HG02852 (cell line): ENCODE measurements around the gene EIF5AL1.
"Not testable (repeated sequence)": the region's sequence is repeated elsewhere in the genome, so short reads cannot be mapped to it uniquely, and the experiment has no call there.

Source experiments
- ATAC-seq: cut with Tn5 transposase; IDR thresholded peaks from one replicate; pipeline ENCODE4 v1.9.1; 2021; ENCODE audit warnings: mild to moderate bottlenecking, moderate library complexity; ENCODE audit not compliant: unreplicated experiment

The EIF5AL1 gene

DNA sequence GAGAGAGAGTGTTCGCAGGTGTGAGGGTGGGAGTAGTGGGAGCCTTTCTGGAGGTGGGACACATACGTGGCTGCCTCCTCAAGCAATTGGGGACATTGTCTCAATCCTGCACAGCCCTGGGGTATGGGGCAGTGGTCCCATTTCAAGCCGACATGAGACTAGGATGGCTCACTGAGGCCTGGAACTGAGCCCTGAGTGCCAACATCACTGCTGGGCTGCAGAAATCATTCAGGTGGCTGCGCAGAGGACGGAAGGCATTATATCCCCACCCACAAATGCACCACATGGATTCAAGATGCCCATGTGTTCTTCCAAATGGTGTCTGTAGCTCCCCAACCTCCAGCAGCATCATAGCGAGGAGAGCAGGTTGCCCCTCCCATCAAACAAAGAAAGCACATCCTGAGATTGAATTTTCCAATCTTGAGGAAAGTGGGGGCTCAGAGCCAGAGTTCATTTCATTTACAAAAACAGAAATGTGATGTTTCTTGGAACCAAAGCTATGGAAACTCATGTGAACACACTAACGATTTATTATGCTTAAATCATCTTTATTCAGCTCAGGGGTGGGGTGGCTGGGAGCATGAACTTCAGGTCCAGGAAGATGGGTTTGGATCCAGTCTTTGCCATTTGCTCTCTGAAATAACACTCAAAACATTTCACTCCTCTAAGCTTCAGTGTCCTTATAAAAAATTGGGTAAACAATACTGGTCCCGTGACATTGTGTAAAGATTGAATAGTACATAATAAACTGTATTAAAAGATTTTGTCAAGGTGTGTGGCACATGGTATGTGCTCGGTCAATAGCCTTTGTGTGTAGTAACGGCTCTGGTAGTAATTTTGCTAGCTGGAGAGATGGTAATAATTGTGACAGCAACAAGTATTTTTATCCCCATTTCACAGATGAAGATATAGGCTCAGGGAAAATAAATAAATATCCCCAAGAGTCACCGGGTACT, 43.3 kb downstream of the EIF5AL1 start:
- no peak for ATAC-seq

- ATAC-seq: not testable (repeated sequence)
Measured at GRCh38 chr10:79556961-79557360, 44.6 kb downstream of the EIF5AL1 start.

DNA sequence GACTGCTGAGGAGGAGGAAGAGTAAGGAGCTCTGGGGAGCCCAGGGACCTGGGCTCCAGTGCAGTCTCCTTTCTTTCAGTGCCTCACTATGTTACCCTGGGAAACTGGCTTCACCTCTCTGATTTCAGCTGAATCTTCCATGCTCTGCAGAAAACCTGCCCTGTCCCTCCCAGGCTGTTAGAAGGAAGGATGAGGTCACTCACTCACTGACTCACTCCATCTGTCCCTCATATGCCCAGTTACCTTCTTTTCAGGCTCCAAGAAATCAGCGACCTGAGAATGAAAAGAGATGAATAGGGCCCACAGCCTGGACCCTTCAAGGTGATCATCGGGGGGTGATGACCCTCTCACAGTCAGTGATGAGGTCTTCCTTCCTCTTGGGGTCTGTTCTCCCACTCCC, 47.4 kb downstream of the EIF5AL1 start:
- no peak for ATAC-seq

DNA sequence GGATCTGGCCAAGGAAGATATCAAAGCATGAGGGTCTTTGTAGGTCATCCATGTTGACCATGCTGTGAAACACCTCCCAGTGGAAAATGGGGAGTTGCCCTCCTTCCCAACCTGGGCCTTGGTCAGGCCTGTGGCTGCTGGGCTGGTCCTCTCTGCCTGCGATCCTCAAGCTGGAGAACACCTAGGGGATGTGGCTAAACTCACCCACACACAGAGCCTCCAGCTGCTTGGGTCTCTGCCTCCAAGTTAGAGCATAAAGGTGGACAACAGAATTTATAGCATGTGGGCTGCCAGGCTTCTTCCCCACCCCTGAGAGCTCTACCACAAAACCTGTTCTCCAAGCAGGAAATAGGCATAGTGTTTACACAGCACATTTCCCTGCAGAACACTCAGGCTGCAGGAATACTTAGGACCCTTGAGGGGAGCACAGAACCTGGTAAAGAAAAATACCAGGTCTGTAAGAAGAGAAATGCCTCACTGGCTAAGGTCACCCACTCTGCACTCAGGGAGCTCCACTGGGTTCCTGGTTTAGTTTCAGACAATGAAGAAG, 47.9 kb downstream of the EIF5AL1 start, which contains the start of gene SFTPA2:
Gene SFTPA2 (minus strand): TSS at position 248 of the 550 bp plus-strand sequence. CDS start 924 bp downstream, outside the sequence.
- no peak for ATAC-seq

GRCh38 chr10:79561257-79561656, 48.9 kb downstream of the EIF5AL1 start:
- no peak for ATAC-seq

GRCh38 chr10:79562135-79562756, 49.9 kb downstream of the EIF5AL1 start:
- ATAC-seq: peak; percentile 71

DNA sequence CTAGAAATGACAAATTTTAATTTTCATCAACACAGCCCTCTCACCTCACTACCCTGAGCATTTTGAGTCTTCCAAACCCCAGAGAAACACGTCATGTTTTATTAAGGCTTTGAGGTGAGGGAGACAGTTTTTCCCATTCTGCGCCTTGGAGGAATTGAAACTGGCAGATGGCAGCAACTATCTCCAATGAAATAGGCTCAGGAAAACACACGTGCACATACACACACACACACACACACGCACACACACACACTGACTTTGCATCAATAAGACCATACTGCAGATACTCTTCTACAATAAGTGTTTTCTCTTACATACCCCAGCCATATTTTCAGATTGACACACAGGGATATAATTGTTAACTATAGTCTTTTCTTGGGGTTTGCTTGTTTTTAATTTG, 51.1 kb downstream of the EIF5AL1 start:
- no peak for ATAC-seq
